ENCODE data around the gene CBX8. TPM values are rescaled to one million over a fixed set of nuclear protein-coding genes. Genes with fewer than 3 reads are reported as not detected.

Gene CBX8
- total RNA-seq, 4 donors from 2014 or later = 1.9 to 4.7 (median 4.2) TPM

- no peak for DNase-seq (ENCODE audit: low spot score in 2 of 2)
- H3K4me3 ChIP-seq (ENCODE audit: low read depth, poor library complexity, severe bottlenecking) = no peak overlapping the region
- WGBS, 2 donors = 92 to 93% methylated on average over 13 of the region's 13 CpGs
- intact Hi-C loops (cut with DNase I; ENCODE audit: low total_unique reads) = no loop called here
- TF ChIP-seq CTCF (IDR thresholded peaks at IDR 0.05) (no peak), POLR2A (IDR thresholded peaks at IDR 0.05) (no peak)
Measured at GRCh38 chr17:79819534-79820276, 22.8 kb upstream of the CBX8 start.

- H3K4me3 ChIP-seq (ENCODE audit: low read depth, poor library complexity, severe bottlenecking) = no peak overlapping the region
- 70 to 83% methylated on average over 5 of the region's 5 CpGs for WGBS, 2 donors
- TF ChIP-seq POLR2A (IDR thresholded peaks at IDR 0.05) = no peak
- TF ChIP-seq CTCF (IDR thresholded peaks at IDR 0.05) = no peak
- no peak for DNase-seq (ENCODE audit: low spot score in 2 of 2)
- intact Hi-C loops (cut with DNase I; ENCODE audit: low total_unique reads) = no loop called here
Measured at GRCh38 chr17:79819085-79819484, 22.2 kb upstream of the CBX8 start.

GRCh38 chr17:79818026-79818758 is 21.3 kb upstream of the CBX8 start:
- DNase-seq (ENCODE audit: low spot score in 2 of 2) = no peak
- intact Hi-C loops (cut with DNase I; ENCODE audit: low total_unique reads) = no loop called here
- TF ChIP-seq POLR2A (IDR thresholded peaks at IDR 0.05) (no peak), CTCF (IDR thresholded peaks at IDR 0.05) (no peak)
- 92 to 94% methylated on average over 11 to 12 of the region's 12 CpGs for WGBS, 2 donors
- H3K4me3 ChIP-seq (ENCODE audit: low read depth, poor library complexity, severe bottlenecking) = no peak overlapping the region

- WGBS, 2 donors = 64 to 70% methylated on average over 19 to 39 of the region's 41 CpGs
- intact Hi-C loops (cut with DNase I; ENCODE audit: low total_unique reads) = no loop called here
- H3K4me3 ChIP-seq (ENCODE audit: low read depth, poor library complexity, severe bottlenecking) = no peak overlapping the region
- TF ChIP-seq POLR2A (IDR thresholded peaks at IDR 0.05) = no peak
- TF ChIP-seq CTCF (IDR thresholded peaks at IDR 0.05) = no peak
- no peak for DNase-seq (ENCODE audit: low spot score in 2 of 2)
Measured at GRCh38 chr17:79815836-79816461, 19.1 kb upstream of the CBX8 start.

- TF ChIP-seq CTCF (IDR thresholded peaks at IDR 0.05) = no peak
- no peak for TF ChIP-seq POLR2A (IDR thresholded peaks at IDR 0.05)
- intact Hi-C loops (cut with DNase I; ENCODE audit: low total_unique reads) = no loop called here
- H3K4me3 ChIP-seq (ENCODE audit: low read depth, poor library complexity, severe bottlenecking) = no peak overlapping the region
- WGBS, 2 donors = 0 to 2% methylated on average over 10 to 67 of the region's 96 CpGs
- DNase-seq (ENCODE audit: low spot score in 2 of 2) = peak in 1 of 2 donors; percentile 23
Measured at GRCh38 chr17:79814974-79815835, 18.3 kb upstream of the CBX8 start.

Data from lower leg skin (tissue), 4 donors.